Measurements from ENCODE around the gene ACSS1.

Gene ACSS1

GRCh38 chr20:24992487-24993205 lies 65.3 kb downstream of the ACSS1 start, which contains the start of gene APMAP:
TSS of gene APMAP (minus strand) at chr20:24992751. CDS start at chr20:24992688, 63 bp downstream.
- no peaks in the 10 kb centered on the region for H3K27me3 ChIP-seq (replicated peaks; ENCODE audit: control insufficient read depth, insufficient read depth, low read length)
- H3K4me3 ChIP-seq (ENCODE audit: low read length) = peak within 1 kb of the TSS; percentile 96
- peak within 1 kb of the TSS; percentile 95 for H3K9ac ChIP-seq (ENCODE audit: low read length)
- no peaks in the 10 kb centered on the region for H3K36me3 ChIP-seq (ENCODE audit: control insufficient read depth, insufficient read depth, low read length, severe bottlenecking)
- DNase-seq (ENCODE audit: low read depth) = peak; percentile 99
- peaks cover 49% of the 10 kb centered on the region for H3K4me1 ChIP-seq (ENCODE audit: control insufficient read depth, insufficient read depth, low read length)
- H3K9me3 ChIP-seq (ENCODE audit: control insufficient read depth, low read length) = no peaks in the 10 kb centered on the region

- Histone ChIP-seq H3K36me3 (ENCODE audit: control insufficient read depth, insufficient read depth, low read length, severe bottlenecking) (no peaks in the 10 kb centered on the region), H3K4me1 (ENCODE audit: control insufficient read depth, insufficient read depth, low read length) (peaks cover 54% of the 10 kb centered on the region), H3K27me3 (replicated peaks; ENCODE audit: control insufficient read depth, insufficient read depth, low read length) (no peaks in the 10 kb centered on the region), H3K4me3 (ENCODE audit: low read length) (peak overlapping the region; percentile 96), H3K9me3 (ENCODE audit: control insufficient read depth, low read length) (no peaks in the 10 kb centered on the region), H3K9ac (ENCODE audit: low read length) (peak overlapping the region; percentile 95)
- DNase-seq (ENCODE audit: low read depth) = peak; percentile 56
Observed at GRCh38 chr20:24991897-24992486, 65.9 kb downstream of the ACSS1 start.

DNA sequence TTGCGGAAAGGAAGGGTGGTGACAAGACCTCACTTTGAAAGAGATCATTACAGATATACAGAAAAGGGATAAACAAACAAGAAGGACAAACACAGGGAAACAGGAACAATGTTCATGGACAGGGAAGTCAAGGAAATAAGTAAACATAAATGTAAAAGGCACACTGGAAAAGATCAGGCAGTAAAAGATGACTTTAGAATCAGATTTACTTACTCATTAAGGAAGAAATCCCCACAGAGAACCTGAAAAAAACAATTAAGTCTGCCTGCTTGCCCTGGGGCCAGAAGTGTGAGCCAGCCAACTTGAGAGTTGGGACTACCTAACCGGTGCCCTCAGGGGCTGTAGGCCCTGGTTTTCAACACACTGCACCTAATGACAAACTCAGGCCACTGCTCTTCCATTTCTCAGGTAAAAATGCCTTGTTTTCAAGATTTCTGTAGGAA lies 67.1 kb downstream of the ACSS1 start:
- no peaks in the 10 kb centered on the region for H3K36me3 ChIP-seq (ENCODE audit: control insufficient read depth, insufficient read depth, low read length, severe bottlenecking)
- peak overlapping the region; percentile 96 for H3K4me3 ChIP-seq (ENCODE audit: low read length)
- DNase-seq (ENCODE audit: low read depth) = no peak

GRCh38 chr20:24989162-24989561 lies 68.8 kb downstream of the ACSS1 start:
- Histone ChIP-seq H3K36me3 (ENCODE audit: control insufficient read depth, insufficient read depth, low read length, severe bottlenecking) (no peaks in the 10 kb centered on the region), H3K4me1 (ENCODE audit: control insufficient read depth, insufficient read depth, low read length) (peaks cover 72% of the 10 kb centered on the region), H3K9ac (ENCODE audit: low read length) (peak overlapping the region; percentile 95), H3K27me3 (replicated peaks; ENCODE audit: control insufficient read depth, insufficient read depth, low read length) (no peaks in the 10 kb centered on the region), H3K4me3 (ENCODE audit: low read length) (peak overlapping the region; percentile 96), H3K9me3 (ENCODE audit: control insufficient read depth, low read length) (no peaks in the 10 kb centered on the region)
- no peak for DNase-seq (ENCODE audit: low read depth)

More for the DNA sequence above, 67.1 kb downstream of the ACSS1 start:
- Histone ChIP-seq H3K9me3 (ENCODE audit: control insufficient read depth, low read length) (no peaks in the 10 kb centered on the region), H3K9ac (ENCODE audit: low read length) (peak overlapping the region; percentile 95), H3K4me1 (ENCODE audit: control insufficient read depth, insufficient read depth, low read length) (peaks cover 61% of the 10 kb centered on the region), H3K27me3 (replicated peaks; ENCODE audit: control insufficient read depth, insufficient read depth, low read length) (no peaks in the 10 kb centered on the region)

DNA sequence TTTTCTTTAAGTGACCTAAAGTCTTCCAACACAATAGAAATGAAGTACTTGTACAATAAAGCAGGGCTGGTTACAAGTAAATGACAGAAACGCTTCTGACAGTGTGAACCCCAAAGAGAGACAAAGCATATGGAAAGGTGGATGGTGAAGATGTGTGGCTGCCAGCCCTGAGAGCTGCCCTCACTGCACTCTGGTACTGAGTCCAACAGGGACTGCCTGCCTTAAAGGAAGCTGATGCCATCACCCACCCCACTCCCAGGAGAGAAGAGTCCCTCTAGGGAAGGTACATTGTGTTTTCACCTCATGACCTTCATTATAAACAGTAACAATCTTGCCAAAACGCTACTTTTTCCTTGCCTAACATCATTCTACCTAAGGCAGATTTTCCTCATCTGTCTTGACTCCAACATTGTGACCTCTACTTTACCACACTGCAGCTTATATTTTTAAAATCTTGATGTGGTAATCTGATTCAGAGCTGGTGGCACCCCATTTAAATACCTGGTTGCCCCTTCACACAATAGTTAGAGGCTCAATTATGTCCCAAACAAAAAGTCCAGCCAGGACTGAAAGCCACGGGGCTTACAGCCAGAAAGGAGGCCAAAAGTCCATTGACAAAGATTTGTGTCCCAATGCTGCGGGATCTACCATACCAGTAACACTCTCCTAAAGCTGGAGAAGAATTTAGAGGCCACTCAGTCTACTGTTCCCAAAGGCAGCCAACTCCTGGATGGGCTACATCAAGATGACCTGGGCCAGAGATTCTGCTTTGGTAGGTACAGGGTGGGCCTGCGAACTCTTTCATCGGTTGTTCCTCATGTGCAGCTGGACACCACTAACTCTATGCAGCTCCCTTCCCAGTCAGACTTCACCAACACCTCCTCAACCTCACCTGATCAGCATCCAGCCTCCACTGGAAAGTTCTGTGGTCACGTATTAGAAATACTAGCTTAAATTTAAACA lies 69.8 kb downstream of the ACSS1 start:
- H3K4me1 ChIP-seq (ENCODE audit: control insufficient read depth, insufficient read depth, low read length) = peaks cover 77% of the 10 kb centered on the region
- peaks cover 6% of the 10 kb centered on the region for H3K36me3 ChIP-seq (ENCODE audit: control insufficient read depth, insufficient read depth, low read length, severe bottlenecking)
- H3K9me3 ChIP-seq (ENCODE audit: control insufficient read depth, low read length) = no peaks in the 10 kb centered on the region
- H3K27me3 ChIP-seq (replicated peaks; ENCODE audit: control insufficient read depth, insufficient read depth, low read length) = no peaks in the 10 kb centered on the region
- H3K9ac ChIP-seq (ENCODE audit: low read length) = peak overlapping the region; percentile 64
- DNase-seq (ENCODE audit: low read depth) = no peak
- peak overlapping the region; percentile 55 for H3K4me3 ChIP-seq (ENCODE audit: low read length)

GRCh38 chr20:24987244-24987643 lies 70.7 kb downstream of the ACSS1 start:
- DNase-seq (ENCODE audit: low read depth) = no peak
- no peak overlapping the region for H3K4me3 ChIP-seq (ENCODE audit: low read length)
- peaks cover 10% of the 10 kb centered on the region for H3K36me3 ChIP-seq (ENCODE audit: control insufficient read depth, insufficient read depth, low read length, severe bottlenecking)
- no peaks in the 10 kb centered on the region for H3K9me3 ChIP-seq (ENCODE audit: control insufficient read depth, low read length)
- peaks cover 82% of the 10 kb centered on the region for H3K4me1 ChIP-seq (ENCODE audit: control insufficient read depth, insufficient read depth, low read length)
- H3K9ac ChIP-seq (ENCODE audit: low read length) = no peak overlapping the region
- H3K27me3 ChIP-seq (replicated peaks; ENCODE audit: control insufficient read depth, insufficient read depth, low read length) = no peaks in the 10 kb centered on the region

DNA sequence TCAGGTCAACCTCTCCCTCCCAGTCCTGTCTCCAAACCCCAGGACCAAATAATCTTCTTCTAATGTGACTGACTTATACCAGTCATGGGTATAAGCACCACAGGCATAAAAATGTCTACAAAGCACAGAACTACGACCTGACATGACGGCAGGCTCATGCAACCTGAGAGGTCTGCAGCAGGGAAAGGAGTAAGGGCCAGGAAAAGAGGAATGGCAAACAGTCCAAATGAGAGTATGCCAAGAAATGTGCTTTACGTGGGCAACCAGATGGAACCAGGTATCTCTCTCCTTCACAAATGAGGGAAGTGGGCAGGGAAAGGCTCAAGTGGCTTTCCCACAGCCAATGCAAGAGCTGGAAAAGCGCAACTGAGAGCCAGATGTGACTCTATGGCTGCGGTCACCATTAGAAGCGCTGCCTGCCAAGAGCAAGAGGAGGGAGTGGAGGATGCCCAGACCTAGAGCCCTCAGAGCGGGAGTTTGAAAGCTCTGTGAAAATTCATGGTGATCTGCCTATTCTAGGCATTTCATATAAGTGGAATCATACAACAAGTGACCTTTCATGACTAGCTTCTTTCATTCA lies 71.4 kb downstream of the ACSS1 start:
- Histone ChIP-seq H3K27me3 (replicated peaks; ENCODE audit: control insufficient read depth, insufficient read depth, low read length) (no peaks in the 10 kb centered on the region), H3K9me3 (ENCODE audit: control insufficient read depth, low read length) (no peaks in the 10 kb centered on the region), H3K4me3 (ENCODE audit: low read length) (no peak overlapping the region), H3K9ac (ENCODE audit: low read length) (peak overlapping the region; percentile 84), H3K4me1 (ENCODE audit: control insufficient read depth, insufficient read depth, low read length) (peaks cover 87% of the 10 kb centered on the region), H3K36me3 (ENCODE audit: control insufficient read depth, insufficient read depth, low read length, severe bottlenecking) (peaks cover 15% of the 10 kb centered on the region)
- no peak for DNase-seq (ENCODE audit: low read depth)

DNA sequence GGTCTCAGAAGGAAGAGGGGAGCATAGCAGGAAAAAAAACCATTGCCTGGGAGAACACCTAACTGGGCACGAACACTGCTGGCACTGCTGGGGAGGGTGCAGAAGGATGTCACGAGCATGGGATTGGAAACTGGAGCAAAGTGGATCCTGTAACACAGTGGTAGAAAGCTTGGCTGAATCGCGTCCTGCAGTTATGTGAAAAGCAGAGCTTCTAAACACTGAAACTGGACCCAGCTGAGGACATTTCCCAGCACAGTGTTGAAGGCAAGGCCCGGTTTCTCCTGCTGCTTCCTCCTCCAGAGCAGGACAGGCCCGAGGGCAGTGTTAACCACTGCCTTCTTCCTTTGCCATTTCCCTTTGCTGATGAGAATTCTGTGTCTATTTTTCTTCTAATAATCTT lies 72.1 kb downstream of the ACSS1 start:
- H3K27me3 ChIP-seq (replicated peaks; ENCODE audit: control insufficient read depth, insufficient read depth, low read length) = no peaks in the 10 kb centered on the region

GRCh38 chr20:24984961-24985640 lies 72.8 kb downstream of the ACSS1 start:
- Histone ChIP-seq H3K9ac (ENCODE audit: low read length) (peak overlapping the region; percentile 84), H3K27me3 (replicated peaks; ENCODE audit: control insufficient read depth, insufficient read depth, low read length) (no peaks in the 10 kb centered on the region), H3K36me3 (ENCODE audit: control insufficient read depth, insufficient read depth, low read length, severe bottlenecking) (peaks cover 29% of the 10 kb centered on the region), H3K9me3 (ENCODE audit: control insufficient read depth, low read length) (no peaks in the 10 kb centered on the region), H3K4me1 (ENCODE audit: control insufficient read depth, insufficient read depth, low read length) (peaks cover 84% of the 10 kb centered on the region), H3K4me3 (ENCODE audit: low read length) (peak overlapping the region; percentile 8)
- DNase-seq (ENCODE audit: low read depth) = no peak

More for the DNA sequence above, 72.1 kb downstream of the ACSS1 start:
- peak overlapping the region; percentile 84 for H3K9ac ChIP-seq (ENCODE audit: low read length)
- H3K4me3 ChIP-seq (ENCODE audit: low read length) = peak overlapping the region; percentile 8
- no peaks in the 10 kb centered on the region for H3K9me3 ChIP-seq (ENCODE audit: control insufficient read depth, low read length)
- DNase-seq (ENCODE audit: low read depth) = no peak
- peaks cover 85% of the 10 kb centered on the region for H3K4me1 ChIP-seq (ENCODE audit: control insufficient read depth, insufficient read depth, low read length)
- H3K36me3 ChIP-seq (ENCODE audit: control insufficient read depth, insufficient read depth, low read length, severe bottlenecking) = peaks cover 22% of the 10 kb centered on the region

GRCh38 chr20:24983896-24984295 lies 74.0 kb downstream of the ACSS1 start:
- H3K4me3 ChIP-seq (ENCODE audit: low read length) = peak overlapping the region; percentile 40
- H3K9me3 ChIP-seq (ENCODE audit: control insufficient read depth, low read length) = no peaks in the 10 kb centered on the region
- peak overlapping the region; percentile 84 for H3K9ac ChIP-seq (ENCODE audit: low read length)
- peaks cover 39% of the 10 kb centered on the region for H3K36me3 ChIP-seq (ENCODE audit: control insufficient read depth, insufficient read depth, low read length, severe bottlenecking)
- H3K27me3 ChIP-seq (replicated peaks; ENCODE audit: control insufficient read depth, insufficient read depth, low read length) = no peaks in the 10 kb centered on the region
- H3K4me1 ChIP-seq (ENCODE audit: control insufficient read depth, insufficient read depth, low read length) = peaks cover 77% of the 10 kb centered on the region
- DNase-seq (ENCODE audit: low read depth) = no peak
